Measurements from ENCODE around the gene FGF9.

FGF9 gene

GRCh38 chr13:21670006-21670882 lies 629 bp upstream of the FGF9 start:
- TF ChIP-seq ZNF274 (IDR thresholded peaks at IDR 0.05; ENCODE audit: low read depth, low read length): no peak
- peak overlapping the region; percentile 71; the same call in 1 of the 2 replicates for H3K4me3 ChIP-seq (ENCODE audit: low read length)

DNA sequence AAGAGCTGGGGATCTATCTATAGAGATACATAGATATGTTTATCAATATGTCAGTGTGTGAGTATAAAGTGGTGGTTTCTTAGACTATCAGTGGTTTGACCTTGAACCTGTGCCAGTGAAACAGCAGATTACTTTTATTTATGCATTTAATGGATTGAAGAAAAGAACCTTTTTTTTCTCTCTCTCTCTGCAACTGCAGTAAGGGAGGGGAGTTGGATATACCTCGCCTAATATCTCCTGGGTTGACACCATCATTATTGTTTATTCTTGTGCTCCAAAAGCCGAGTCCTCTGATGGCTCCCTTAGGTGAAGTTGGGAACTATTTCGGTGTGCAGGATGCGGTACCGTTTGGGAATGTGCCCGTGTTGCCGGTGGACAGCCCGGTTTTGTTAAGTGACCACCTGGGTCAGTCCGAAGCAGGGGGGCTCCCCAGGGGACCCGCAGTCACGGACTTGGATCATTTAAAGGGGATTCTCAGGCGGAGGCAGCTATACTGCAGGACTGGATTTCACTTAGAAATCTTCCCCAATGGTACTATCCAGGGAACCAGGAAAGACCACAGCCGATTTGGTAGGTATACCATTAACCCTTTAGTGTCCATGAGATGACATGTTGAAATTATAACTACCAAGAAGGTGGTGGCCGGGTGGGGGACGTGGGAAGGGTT lies 880 bp downstream of the FGF9 start:
- no peak for TF ChIP-seq ZNF274 (IDR thresholded peaks at IDR 0.05; ENCODE audit: low read depth, low read length)
- no peak overlapping the region; the same call in 1 of the 2 replicates for H3K4me3 ChIP-seq (ENCODE audit: low read length)

GRCh38 chr13:21672287-21672680 lies 1.4 kb downstream of the FGF9 start:
- H3K4me3 ChIP-seq (ENCODE audit: low read length): no peak overlapping the region
- no peak for TF ChIP-seq ZNF274 (IDR thresholded peaks at IDR 0.05; ENCODE audit: low read depth, low read length)

GRCh38 chr13:21672796-21673538 lies 2.1 kb downstream of the FGF9 start:
- no peak for TF ChIP-seq ZNF274 (IDR thresholded peaks at IDR 0.05; ENCODE audit: low read depth, low read length)
- peak overlapping the region; percentile 69; the same call in 1 of the 2 replicates for H3K4me3 ChIP-seq (ENCODE audit: low read length)

DNA sequence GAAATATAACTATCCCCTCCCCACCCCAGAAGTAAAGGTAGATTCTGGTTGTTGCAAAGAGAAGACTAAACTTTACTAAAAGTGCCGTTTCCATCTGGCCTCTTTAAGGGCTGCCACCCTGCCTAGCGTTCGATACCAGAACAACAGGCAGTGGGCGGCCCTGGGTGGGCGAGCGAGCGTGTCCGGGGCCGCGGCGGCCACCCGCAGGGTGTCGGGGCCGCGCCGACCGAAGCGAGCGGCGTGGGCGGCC lies 2.6 kb downstream of the FGF9 start:
- no peak for TF ChIP-seq ZNF274 (IDR thresholded peaks at IDR 0.05; ENCODE audit: low read depth, low read length)
- peak overlapping the region; percentile 69; the same call in 1 of the 2 replicates for H3K4me3 ChIP-seq (ENCODE audit: low read length)

- peak overlapping the region; percentile 69 for H3K4me3 ChIP-seq (ENCODE audit: low read length)
- TF ChIP-seq ZNF274 (IDR thresholded peaks at IDR 0.05; ENCODE audit: low read depth, low read length): no peak
Measured at GRCh38 chr13:21673789-21674489, 3.1 kb downstream of the FGF9 start.

DNA sequence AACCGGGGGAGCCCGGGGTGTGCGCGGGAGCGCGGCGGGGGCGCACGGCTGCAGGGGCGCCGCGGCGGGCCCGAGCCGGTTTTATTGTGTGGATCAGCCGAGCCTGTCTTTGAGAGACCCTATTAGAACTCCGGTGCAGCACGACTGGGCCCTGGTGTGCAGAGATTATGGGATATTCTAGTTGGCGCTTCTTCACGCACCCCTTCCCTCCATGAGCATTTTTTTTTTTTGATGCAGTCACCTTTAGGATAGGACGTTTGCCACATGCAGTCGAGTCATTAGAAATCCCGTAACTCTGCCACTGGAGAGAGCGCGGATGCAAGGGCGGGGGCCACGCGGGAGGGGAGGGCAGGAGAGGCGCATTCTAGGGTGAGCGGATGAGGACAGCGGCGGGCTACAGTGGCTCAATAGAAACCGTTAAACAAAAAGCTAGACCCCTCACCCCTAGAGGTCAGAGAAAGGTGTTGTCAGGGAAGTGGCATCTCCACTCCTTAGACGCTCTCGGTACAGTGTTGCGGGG lies 3.7 kb downstream of the FGF9 start:
- peak overlapping the region; percentile 62 for H3K4me3 ChIP-seq (ENCODE audit: low read length)
- TF ChIP-seq ZNF274 (IDR thresholded peaks at IDR 0.05; ENCODE audit: low read depth, low read length): no peak

GRCh38 chr13:21675095-21675991 lies 4.5 kb downstream of the FGF9 start:
- H3K4me3 ChIP-seq (ENCODE audit: low read length): peak overlapping the region; percentile 28; the same call in 1 of the 2 replicates
- TF ChIP-seq ZNF274 (IDR thresholded peaks at IDR 0.05; ENCODE audit: low read depth, low read length): no peak

GRCh38 chr13:21676611-21677021 lies 5.7 kb downstream of the FGF9 start:
- no peak overlapping the region for H3K4me3 ChIP-seq (ENCODE audit: low read length)
- no peak for TF ChIP-seq ZNF274 (IDR thresholded peaks at IDR 0.05; ENCODE audit: low read depth, low read length)

- H3K4me3 ChIP-seq (ENCODE audit: low read length): no peak overlapping the region
- no peak for TF ChIP-seq ZNF274 (IDR thresholded peaks at IDR 0.05; ENCODE audit: low read depth, low read length)
Measured at GRCh38 chr13:21677075-21677623, 6.3 kb downstream of the FGF9 start.

DNA sequence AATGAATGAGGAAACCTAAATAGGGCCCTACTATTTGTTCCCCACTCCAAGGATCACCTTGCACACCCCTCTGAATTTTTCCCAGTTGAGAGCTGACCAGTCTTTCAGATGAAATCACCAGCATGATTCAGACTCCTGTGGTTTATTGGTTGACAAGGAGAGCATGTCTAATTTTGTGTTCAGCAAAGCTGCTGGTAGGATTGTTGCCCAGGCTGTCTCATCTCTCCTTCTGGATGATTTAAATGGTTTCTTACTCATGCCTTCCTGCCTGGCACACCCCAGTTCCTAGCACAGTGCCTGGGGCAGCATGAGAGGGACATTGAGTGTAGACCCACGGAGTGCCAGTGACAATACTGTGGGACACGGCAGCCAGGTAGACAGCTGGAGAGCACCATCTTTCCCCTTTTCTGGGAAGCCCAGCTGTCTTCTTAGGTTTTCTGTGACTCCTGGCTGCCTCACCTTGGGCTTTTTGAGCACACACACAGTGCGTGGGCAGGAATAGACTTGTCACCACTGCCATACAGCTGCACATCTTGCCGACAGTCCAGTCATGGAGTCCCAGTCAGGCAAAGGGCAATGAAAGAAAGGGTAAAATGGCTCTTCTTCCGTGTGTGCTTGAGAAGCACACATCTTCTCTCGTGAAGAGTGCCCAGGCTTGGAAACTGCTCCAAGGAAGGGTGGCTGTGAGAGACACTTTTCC lies 12.3 kb downstream of the FGF9 start:
- no peak overlapping the region for H3K4me3 ChIP-seq (ENCODE audit: low read length)
- TF ChIP-seq ZNF274 (IDR thresholded peaks at IDR 0.05; ENCODE audit: low read depth, low read length): no peak

DNA sequence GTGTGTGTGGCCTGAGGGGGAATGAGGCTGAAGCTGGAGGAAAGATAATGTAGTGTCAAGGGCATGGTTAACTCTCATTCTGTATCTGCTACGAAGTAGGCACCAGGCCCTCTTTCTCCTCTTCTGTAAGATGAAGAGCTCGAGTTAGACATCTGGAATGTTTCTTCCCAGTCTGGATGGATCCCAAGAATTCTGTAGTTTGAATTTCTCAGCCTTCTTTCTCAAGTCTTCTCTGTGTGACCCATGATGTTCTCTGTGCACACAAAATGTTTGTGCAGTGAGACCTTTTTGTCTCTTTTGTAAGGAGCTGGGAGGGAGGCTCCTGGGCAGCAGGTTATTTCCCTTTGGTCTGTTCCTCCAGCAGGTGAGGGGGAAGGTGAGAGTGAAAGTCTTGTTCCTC lies 13.7 kb downstream of the FGF9 start:
- no peak overlapping the region for H3K4me3 ChIP-seq (ENCODE audit: low read length)
- TF ChIP-seq ZNF274 (IDR thresholded peaks at IDR 0.05; ENCODE audit: low read depth, low read length): no peak

Measured in GM08714 (cell line).